SH-SY5Y (cell line): Measurements from ENCODE around the gene HMGXB4.

Experiments
- GATA2 ChIP-seq: IDR thresholded peaks from 2 replicates; pipeline ENCODE4 v1.6.1; 2011; ENCODE audit warnings: mild to moderate bottlenecking, low read depth, low read length
- GATA3 ChIP-seq: IDR thresholded peaks from 2 replicates; pipeline ENCODE4 v1.6.1; 2011; ENCODE audit warnings: low read depth, mild to moderate bottlenecking, low read length, moderate library complexity

DNA sequence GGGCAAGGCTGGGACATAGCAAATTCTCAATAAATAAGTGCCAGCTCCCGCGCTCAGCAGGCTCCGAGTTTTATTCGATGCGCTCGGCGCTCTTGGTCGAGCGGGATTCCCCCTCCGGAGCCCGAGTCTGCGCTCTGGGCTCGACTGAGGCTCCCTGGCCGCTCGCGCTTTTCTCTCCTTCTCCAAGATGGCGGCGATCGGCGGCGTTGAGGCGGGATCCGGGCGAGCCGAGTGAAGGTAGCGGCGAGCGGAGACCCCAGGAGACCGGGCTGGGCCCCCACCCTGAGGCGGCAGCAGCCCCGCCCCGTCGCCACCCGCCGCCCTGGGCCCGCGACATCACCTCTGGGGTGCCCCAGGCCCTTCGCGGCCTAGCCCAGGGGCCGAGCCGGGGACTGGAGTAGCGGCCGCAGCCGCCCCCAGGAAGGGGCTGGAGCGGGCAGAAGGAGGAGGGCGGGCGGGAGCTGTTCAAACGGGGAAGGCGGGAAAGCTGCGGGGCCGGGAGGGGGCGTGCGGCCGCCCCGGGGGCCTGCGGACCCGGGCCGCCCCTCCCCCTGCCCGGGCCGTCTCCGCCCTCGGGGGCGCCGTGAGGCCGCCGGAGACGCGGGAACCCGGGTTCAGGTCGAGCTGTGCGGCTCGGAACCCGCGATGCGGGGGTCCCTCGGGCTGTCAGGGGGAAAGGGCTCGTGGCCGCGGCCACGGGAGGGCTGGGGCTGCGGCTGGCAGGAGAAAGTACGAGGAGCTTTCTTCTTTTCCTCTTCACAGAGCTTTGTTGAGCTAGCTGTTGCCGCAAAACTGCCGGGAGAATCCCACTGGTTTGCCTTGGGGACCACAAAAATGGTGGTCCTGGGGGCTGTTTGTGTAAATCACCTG lies at the start of gene HMGXB4:
- TF ChIP-seq GATA3 = no peak
- TF ChIP-seq GATA2 = no peak
